Measurements from ENCODE around the gene GALNT14.

- TF ChIP-seq CTCF (IDR thresholded peaks at IDR 0.05) (no peak), POLR2AphosphoS5 (IDR thresholded peaks at IDR 0.05) (no peak), POLR2A (IDR thresholded peaks at IDR 0.05) (no peak)
Measured at GRCh38 chr2:30915486-30915885, 222.8 kb downstream of the GALNT14 start.

Data from suprapubic skin (tissue), 4 donors.